Airway epithelial cell (primary cell): ENCODE measurements around the gene DYNC1LI2. TPM values are rescaled to one million over a fixed set of nuclear protein-coding genes. Genes with fewer than 3 reads are reported as not detected.

Experiments used
- total RNA-seq: library from RNA; depleted of rRNA; stranded (reverse); fragments of >200 nt; gene quantifications from 2 replicates; pipeline ENCODE4 v1.2.3, GENCODE V29; 2015

Gene DYNC1LI2
- 42.8 and 56.0 TPM in 2 replicates for total RNA-seq

DNA sequence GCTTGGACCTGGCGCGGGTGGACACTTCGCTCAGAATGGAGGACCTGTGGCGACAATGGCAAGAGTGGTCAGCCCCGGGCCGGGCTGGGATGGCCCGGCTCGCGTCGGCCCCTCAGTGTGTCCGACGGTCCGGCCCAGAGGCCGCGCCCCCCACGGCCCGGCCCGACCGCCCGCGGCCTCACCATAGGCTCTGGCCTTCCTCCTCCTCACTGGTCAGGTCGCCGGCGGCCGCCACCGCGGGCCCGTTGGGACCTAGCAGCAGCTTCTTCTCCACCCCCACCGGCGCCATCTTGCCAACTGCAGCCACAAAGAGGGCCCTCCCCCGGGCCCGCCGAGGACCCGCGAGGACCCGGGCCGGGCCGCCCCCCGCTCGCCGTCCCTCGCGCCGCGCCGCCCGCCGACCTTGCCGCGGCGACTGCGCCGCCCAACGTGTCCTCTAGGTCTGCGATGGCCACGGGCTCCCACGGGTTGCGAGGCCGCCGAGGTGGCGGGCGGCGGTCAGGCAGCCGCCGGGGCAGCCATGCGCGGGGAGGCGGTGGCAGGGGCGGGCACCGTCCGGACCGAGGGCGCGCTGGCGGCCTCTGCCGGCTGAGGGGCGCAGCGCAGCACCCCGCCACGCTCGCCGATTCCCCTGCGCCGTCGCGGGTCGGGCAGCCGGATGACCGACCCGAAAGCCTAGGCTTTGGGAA, at the start of gene DYNC1LI2:
Gene DYNC1LI2, minus strand, starts transcription at position 307 of the 689 bp plus-strand sequence. Its CDS starts 18 bp downstream, at position 289.

DNA sequence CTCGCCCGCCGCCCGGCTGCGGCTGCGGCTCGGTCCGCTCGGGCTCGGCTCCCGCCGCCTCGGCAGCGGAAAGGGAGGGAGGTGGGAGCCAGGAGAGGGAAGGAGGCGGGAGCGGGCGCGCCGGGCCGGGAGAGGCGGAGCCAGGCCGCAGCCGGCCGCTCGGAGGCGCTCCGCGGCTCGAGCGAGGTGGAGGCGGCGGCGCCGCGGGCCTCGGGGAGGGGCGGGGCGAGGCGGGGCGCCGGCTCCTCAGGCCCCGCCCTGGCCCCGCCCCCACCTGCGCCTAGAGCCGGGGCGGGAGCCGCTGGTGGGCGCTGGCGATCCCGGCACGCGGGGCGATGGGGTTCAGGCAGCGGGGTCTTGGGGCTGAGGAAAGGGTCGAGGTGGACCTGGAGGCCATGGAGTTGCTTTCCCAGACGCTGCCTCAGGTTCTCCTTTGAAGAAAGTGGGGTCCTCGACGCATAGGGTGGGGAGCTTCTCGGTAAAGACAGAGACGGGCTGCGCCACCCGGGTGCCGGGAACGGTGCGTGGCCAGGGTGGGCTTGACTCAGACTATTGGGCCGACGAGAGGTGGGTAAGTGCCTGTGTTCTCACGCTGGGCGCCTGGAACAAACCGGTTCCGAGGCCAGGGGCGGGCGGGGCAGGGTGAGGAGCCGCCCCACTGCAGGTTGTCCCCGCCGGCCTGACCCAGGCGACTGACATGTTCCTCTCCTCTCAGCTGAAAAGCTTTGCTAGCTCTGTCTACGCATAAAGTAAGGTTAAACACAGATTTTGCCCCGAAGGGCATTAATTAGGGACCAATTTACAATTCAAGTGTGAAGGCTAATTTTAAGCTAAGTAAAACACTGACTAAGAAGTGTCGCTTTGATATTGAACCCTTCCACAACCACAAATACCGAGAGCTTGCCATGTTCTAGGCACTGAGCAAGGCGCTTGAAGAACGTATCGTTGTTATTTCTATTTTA, 54.5 kb downstream of the DYNC1LI2 start, which contains the start of gene CMTM4:
Gene CMTM4, minus strand, starts transcription at position 75 of the 962 bp plus-strand sequence. CDS start 218 bp downstream, outside the sequence.

Other genes with a start within 250 kb of the DYNC1LI2 start
- 17.2 and 17.8 TPM in 2 replicates for gene TK2, start 201.5 kb downstream of the DYNC1LI2 start, total RNA-seq
- 18.5 and 40.3 TPM in 2 replicates for gene CKLF, start 199.0 kb downstream of the DYNC1LI2 start, total RNA-seq
- gene CMTM1, start 185.2 kb downstream of the DYNC1LI2 start, total RNA-seq: 0.35 TPM in 1 of 2 replicates, not detected in the other
- gene CMTM2, start 172.1 kb downstream of the DYNC1LI2 start, total RNA-seq: not detected in 2 replicates
- 14.6 and 20.2 TPM in 2 replicates for gene CMTM3, start 146.9 kb downstream of the DYNC1LI2 start, total RNA-seq
- gene CMTM4, start 54.9 kb downstream of the DYNC1LI2 start, total RNA-seq: 13.7 and 22.3 TPM in 2 replicates
- 0.07 and 0.46 TPM in 2 replicates for gene TERB1, start 50.0 kb upstream of the DYNC1LI2 start, total RNA-seq
- gene NAE1, start 79.4 kb upstream of the DYNC1LI2 start, total RNA-seq: 72.0 and 93.3 TPM in 2 replicates
- not detected in 2 replicates for gene CA7, start 92.8 kb upstream of the DYNC1LI2 start, total RNA-seq
- 4.9 and 26.9 TPM in 2 replicates for gene PDP2, start 128.9 kb upstream of the DYNC1LI2 start, total RNA-seq
- gene CDH16, start 167.3 kb upstream of the DYNC1LI2 start, total RNA-seq: 1.6 and 3.0 TPM in 2 replicates
- gene RRAD, start 173.9 kb upstream of the DYNC1LI2 start, total RNA-seq: 73.8 and 96.6 TPM in 2 replicates
- gene CIAO2B, start 182.8 kb upstream of the DYNC1LI2 start, total RNA-seq: 106 and 141 TPM in 2 replicates
- 74.0 and 93.4 TPM in 2 replicates for gene CES2, start 183.9 kb upstream of the DYNC1LI2 start, total RNA-seq
- gene CES3, start 209.7 kb upstream of the DYNC1LI2 start, total RNA-seq: 0.99 and 1.5 TPM in 2 replicates
- 0.65 and 2.5 TPM in 2 replicates for gene CES4A, start 237.0 kb upstream of the DYNC1LI2 start, total RNA-seq